Vagina (tissue), 2 donors: ENCODE results near the gene DOK6.

Experiments
- CTCF ChIP-seq, 3 experiments: fragments of 450-650 bp in 2 of 3; fragments of 200-600 bp in 1 of 3; sonication (generic) in 1 of 3; IDR thresholded peaks; one replicate each; pipeline ENCODE4 v1.5.1; 2017 to 2019; ENCODE audit warnings: antibody characterized with exemption in 3 of 3, mild to moderate bottlenecking in 2 of 3, moderate library complexity in 2 of 3
- POLR2A ChIP-seq, 2 donors: fragments of 450-650 bp; IDR thresholded peaks; one replicate each; pipeline ENCODE4 v1.6.1; 2017; ENCODE audit warnings: antibody characterized with exemption in 2 of 2, mild to moderate bottlenecking in 2 of 2, moderate library complexity in 2 of 2
- POLR2AphosphoS5 ChIP-seq, 2 donors: sonication (generic); formaldehyde crosslinking; IDR thresholded peaks; one replicate each; pipeline ENCODE4 v1.9.0; 2017; ENCODE audit warnings: antibody characterized with exemption in 2 of 2, mild to moderate bottlenecking in 2 of 2, low read depth in 1 of 2; ENCODE audit not compliant: insufficient read depth in 1 of 2

- no peak for TF ChIP-seq CTCF (IDR thresholded peaks at IDR 0.05)
- TF ChIP-seq POLR2A (IDR thresholded peaks at IDR 0.05): no peak
- TF ChIP-seq POLR2AphosphoS5 (IDR thresholded peaks at IDR 0.05; ENCODE audit: insufficient read depth in 1 of 2, low read depth in 1 of 2): no peak
These were observed 89.4 kb downstream of the DOK6 start for GRCh38 chr18:69490072-69490471.
